DMS153 (cell line): Measurements from ENCODE around the gene CDK14.

ENCODE experiments used
- DNase-seq: peaks from one replicate; lab custom pipeline; 2025; lab: John Stamatoyannopoulos, UW

The CDK14 gene

DNA sequence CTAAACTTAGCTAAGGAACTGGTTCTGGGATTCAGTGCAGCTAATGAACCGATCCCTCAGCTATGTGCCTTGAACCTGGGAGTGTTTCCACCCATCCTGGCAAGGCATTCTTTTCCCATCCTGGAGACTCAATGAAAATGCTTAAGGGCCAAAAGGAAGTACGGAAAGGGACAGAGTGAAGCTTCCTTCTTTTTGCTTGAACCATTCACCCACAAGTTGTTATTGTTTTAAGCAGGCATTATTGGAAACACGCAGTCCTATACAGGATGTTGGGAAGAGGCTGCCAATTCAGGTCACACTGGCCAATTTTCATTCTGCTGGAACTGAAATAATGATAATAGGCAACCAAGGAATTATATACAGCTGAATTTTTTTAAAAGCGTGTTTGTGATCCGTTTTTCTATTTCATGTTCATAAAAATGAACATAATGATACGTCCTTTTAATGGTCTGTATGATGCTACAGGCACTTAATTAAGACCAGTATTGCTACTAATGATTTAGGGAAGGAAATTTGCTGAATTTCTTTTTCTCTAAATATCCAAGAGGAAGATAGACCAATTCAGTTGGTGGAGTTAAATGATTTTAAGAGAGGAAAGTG lies 610.3 kb downstream of the CDK14 start:
- DNase-seq = no peak

DNA sequence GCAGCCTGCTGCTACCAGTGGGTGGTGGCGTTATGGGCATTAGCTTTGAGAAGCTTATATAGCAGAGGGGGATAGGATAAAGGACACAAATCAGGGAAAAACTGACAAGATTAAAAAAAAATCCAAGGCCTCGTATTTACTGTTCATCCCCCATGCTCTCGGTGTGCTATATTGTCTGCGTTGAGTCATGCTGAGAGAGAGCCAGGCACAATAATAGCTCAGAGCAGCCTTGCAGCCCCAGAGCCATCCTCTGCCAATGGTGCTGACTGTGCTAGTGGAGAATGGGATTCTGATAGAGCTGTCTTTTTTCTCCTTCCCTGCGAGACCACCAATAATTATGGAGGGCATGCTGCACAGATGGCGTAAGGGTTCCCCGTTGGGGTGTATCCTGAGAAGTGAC lies 616.5 kb downstream of the CDK14 start:
- DNase-seq = no peak

DNA sequence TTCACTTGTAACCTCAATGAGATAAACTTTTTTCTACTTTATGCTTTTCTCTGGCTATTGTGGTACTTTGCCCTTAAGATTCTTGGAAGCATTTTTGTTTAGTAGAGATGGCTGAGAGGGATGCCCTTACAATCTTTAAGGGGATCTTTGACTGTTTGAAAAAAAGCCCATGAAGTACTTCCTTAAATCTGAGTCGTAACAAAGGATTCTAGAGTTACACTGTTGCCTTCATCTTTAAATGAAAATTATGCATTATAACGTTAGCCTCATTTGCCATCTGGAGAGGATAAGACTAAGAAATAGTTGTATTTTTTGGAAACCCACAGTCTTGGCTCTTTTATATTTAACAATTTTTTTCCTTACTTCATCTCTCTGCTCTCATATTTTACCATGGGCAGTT lies 630.3 kb downstream of the CDK14 start:
- no peak for DNase-seq

DNA sequence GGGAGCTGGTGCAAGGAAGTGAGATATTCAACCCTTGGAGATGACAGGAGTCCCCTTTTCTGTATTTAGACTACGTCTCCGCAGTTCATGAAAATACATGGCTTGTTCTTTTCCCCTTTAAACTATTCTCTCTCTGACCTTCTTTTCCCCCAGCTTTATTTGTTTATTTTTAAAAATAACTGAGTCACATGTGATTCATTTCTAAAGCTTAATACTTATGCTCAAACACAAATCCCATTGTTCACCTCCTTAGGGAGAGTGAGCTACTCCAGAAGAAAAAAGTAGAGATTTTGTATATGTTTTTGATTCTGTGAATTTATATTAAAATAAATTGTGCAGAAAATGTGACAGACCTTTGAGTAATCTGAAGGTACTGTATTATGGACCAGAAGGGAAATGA lies 632.2 kb downstream of the CDK14 start:
- DNase-seq = no peak

DNA sequence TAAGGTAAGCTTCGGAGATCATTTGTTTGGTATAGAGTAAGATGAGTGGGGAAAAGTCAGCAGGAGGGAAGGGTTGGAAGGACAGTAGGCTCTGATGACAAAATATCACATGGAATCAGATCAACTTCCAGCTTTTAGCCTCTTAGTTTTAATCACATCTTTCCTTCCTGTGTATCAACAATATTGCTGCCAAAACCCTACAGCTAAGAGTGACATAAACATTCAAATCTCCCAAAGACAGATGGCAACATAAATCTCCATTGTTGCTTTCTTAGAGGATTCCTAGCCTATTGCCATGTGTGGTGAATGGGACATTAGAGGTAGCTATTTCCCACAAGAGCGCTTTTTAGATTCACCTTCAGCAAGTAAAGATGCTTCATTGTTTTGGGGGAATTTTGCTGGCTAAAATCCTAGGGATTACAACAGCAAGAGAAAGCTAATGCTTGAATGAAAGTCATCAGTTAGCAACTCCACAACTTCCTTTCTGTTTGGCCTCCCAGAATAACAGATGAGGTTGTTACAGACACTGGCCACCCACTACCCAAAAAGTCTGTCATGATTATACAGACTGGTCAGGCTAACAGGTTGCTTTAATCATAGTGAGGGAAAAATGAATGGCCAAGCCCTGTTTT lies 632.9 kb downstream of the CDK14 start:
- DNase-seq = no peak

DNA sequence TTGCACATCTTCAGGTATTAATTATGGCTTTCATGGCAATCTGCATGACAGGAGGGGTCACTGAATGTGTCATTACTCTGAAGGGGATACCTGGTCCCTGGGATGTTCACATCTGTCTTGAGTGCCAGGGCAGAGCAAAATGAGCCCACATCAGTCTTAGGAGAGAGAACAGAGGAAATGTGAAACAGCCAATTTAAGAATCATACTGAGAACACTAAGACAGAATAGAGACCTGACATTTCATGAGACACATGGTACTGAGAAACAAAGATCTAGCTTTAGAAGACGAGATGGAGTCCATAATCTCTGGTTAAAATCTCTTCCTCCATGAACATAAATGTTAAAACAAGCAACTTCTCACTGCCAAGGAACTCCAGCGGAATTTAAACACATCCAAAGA lies 634.0 kb downstream of the CDK14 start:
- DNase-seq = no peak

DNA sequence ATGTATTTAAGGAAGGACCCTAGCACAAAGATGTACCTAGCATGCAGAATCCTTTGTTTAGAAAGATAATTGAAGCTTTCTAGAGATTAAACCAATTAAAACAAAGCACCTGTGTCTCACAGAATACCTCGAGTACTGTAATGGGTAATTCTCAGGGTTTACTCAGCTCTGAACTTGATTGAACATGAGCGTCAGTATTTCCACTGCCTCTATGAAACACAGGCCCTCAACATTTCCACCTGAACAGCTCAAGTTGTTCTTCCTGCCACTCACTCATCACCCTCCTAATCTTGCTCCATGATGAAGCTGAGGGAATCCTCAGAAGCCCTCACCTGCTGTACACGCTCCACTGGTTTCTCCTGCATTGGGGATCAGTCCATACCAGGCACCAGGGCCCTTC lies 634.4 kb downstream of the CDK14 start:
- DNase-seq = no peak

DNA sequence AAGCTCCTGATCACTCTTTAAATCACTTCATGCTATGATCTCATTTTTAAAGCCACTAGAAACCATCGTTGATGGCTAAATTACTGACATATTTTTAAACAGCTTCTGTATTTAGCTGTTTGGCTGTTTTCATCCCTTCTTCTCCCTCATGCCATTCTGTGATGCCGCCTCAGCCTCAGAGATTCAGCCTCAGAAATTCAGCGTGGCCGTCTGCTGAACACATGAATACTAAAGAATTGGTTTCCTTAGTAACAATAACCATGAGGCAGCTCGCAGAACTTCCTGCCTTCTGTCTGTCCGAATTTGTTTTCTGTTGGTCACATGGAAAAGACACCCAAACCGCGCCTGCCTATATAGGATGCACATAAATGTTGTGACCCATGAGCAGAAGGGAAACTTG lies 637.1 kb downstream of the CDK14 start:
- peak; percentile 13 for DNase-seq

DNA sequence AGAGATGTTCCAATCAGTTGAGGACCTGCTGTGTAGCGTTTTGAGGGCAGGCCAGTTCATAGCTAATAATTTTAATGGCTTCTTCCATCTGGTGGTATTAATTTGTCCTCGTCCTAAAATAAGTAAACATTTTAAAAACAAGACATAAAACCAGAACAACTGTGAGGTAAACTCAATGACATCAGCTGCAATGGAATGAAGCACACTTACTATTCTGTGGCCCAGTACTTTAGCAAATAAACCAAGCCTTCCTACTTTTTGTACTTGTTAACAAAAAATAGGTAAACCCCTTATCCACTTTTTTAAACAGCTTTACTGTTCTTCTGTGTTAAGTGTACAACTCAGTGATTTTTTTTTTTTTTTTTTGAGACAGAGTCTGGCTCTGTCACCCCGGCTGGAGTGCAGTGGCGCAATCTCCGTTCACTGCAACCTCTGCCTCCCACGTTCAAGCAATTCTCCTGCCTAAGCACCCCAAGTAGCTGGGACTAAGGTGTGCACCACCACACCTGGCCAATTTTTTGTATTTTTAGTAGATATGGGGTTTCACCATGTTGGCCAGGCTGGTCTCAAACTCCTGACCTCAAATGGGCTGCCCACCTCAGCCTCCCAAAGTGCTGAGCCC lies 639.2 kb downstream of the CDK14 start:
- DNase-seq = no peak

DNA sequence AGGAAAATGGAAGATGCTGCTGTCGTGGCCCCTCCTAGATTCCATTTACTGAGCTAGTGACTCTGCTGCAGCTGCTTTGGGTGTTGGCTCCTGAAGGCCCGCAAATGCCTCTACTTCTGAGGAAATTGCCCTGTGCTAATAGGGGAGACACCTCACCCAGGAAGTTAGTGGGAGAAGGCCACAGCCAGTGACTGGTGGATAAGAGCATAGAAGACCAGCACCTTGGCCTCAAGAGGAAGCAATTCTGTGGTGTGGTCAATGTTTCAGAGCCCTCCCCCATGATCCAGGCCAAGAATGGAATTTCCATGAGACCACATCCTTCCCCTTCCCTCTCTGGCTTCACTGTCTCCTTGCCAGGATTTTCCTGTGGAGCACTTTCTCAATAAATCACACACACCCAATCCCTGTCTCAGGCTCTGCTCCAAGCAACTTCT lies 643.1 kb downstream of the CDK14 start:
- no peak for DNase-seq

DNA sequence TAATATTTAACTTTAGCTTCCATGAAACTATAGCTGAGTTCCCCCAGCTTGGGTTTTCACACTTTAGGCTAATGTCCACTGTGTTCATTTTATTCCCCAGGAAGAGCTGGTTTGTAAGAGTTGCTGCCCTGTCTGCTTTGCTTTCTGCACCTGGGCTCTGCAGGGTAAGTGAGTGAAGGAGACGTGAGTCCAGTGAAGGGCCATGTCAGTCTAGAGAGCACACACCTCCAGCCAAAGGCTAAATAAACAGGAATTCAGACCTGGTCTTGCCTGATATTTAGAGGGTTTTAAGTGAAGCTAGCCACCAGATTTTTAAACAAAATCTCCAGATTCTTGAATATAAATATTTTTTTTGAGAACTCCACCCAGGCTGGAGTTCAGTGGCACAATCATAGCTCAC lies 643.7 kb downstream of the CDK14 start:
- DNase-seq = no peak

DNA sequence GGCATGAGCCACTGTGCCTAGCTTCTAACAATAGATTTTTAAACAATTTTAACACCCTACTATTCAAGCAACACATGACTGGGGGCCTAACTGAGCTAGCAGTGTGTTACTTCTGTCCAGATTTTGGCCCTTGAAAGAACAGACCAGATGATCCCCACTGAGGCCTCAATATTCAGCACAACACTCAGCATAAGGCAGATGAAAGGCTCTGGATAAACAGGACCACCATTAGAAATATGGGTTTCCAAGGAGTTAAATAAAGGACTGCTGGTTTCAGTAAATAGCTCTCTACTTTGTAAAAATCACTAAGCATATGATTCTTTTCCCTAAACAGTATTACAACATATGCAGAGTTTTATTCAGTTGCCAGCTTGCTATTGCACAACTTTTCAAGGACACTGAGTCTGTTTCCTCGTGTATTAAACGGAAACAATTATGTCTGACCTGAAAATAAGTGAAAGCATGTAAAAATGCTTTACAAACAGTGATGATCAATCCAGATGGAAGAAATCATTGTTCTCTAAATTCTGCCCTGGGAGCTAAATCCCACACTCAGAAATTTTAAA lies 644.3 kb downstream of the CDK14 start:
- DNase-seq = no peak

DNA sequence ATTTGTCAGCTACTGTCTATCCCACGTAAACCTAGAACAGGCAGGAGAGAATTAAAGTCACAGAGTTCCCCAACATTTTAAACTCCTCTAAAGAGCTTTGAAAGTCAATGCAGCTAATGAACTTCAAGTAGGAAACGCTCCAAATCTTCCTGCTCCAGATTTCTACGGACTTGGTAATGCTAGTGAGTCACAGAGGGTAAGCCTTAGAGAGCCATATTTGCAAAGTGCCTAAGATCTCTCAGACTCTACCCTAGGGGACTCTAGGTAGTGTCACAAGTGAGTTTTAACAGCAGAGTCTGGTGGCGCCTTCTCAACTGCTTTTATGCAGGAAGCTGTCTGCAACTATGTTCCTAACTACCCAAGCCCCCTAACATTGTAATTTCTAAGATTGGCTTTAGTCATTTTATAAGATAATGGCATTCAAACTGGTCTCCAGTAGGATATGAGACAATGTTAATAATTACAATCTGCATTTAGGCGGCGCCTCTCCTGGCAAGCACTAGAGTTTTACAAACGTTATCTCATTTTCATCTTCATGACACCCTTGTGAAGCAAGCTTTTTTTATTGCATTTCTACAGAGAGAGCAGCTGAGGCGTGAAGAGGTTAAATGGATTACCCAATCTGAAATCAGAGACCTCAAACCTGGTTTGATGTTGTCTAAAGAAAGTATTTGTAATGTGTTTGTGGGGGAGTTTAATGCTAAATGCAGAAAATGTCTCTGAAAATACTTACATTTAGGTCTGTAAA lies 646.1 kb downstream of the CDK14 start:
- DNase-seq = no peak

DNA sequence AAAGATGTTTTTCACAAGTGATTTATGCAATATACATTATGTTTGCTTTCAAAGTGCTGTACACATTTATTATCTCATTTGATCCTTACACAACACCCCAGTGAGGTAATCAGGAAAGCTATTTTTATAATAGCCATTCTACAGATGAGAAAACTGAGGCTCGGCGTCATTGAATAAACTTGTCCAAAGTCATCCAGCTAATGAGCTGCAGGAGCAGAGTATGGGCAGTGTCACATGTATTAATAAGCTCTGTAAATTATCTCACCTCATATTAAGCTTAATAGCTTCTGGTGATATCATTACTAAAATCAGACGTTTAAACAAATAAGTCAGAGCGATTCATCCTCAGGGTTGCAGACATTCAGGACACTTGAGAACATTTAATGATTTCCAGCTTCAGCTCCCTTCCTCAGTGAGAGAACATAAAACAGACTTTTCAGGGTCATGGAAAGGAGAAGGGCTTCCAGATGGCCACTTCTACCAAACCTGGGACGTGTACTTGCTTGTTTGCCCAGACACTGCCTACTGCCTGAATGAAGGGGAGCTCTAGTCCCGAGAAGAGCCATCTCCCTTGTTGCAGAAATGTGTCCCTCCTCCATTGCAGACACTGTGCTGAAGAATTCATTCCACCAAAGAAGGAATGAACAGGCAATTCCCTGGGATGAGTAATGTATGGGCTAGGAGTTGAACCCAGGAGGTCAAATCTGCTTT lies 647.6 kb downstream of the CDK14 start:
- DNase-seq = no peak

DNA sequence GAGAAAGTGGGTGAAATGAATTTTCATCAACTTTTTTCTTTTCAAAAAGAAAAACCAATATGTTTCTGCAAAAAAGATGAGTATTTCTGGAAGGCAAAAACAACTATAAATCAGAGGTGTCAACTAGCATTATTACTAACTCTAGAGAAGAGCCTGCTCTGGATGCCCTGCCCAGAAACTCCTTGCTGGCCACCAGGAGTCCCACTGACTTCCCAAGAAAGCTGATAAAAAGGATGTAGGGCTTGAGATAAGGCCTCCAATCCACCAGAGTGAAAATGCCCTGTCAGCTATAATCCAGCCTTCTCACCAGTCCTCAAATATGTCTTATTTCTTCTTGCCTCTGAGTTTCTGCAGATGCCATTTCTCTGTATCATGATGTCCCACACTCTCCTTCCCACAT lies 651.4 kb downstream of the CDK14 start:
- DNase-seq = no peak

DNA sequence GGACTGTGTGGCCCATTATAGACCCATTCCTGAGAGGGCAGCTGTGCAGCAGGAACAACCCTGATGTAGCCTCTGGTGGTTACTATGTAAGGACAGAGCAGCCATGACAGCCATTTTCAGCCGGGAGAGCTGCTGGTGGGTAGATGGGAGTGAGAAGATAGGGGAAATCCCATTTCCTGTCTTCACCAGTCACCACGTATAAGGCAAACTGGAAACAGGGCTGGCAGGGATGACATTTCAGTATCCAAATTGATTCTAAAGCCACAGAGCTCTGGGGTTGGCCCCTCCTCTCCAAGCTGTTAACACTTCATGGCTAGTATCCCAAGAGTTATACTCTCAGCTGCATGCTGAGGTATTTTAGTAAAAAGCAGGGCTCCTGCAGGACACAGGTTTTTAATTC lies 652.9 kb downstream of the CDK14 start:
- DNase-seq = no peak

DNA sequence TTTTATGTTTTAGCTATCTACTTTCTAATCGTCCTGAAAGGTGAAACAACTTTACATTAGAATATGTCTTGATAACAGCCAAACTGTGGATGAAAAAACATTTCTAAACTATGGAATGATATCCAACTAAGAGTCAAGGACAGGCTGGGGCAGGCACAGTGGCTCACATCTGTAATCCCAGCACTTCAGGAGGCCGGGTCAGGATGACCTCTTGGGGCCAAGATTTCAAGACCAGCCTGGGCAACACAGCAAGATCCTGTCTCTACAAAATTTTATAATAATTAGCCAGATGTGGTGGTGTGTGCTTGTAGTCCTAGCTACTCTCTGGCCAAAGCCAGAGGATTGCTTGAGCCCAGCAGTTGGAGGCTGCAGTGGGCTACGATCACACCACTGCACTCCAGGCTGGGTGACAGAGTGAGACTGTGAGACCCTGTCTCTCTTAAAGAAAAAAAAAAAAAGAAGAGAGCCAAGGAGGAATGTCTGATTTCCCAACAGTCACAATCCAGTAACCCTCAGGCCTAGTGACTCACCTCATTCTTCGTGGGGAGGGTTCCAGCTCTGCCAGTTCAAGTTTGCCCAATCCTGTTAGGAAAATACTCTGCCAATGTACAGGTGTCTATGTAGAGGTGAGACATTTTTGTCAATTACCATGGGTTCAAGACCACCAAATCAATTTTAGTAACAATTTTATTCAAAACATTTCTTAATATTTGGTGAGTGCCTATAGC lies 653.5 kb downstream of the CDK14 start:
- DNase-seq = no peak

DNA sequence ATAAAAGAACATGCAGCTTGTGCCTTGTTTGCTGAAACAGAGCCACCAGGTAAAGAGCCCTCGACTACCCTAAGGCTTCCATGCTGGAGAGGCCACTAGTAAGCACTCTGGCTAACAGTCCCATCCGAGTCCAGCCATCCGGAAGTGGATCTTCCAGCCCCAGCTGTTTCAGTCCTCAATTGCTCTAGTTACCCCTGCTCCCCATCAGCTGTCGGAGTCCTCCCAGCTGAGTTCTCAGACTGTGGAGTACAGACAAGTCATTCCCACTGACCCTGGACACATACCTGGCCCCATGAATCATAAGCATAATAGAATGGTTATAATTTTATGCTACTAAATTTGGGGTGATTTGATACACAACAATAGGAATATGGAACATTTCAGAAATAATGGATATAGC lies 654.6 kb downstream of the CDK14 start:
- DNase-seq = no peak

DNA sequence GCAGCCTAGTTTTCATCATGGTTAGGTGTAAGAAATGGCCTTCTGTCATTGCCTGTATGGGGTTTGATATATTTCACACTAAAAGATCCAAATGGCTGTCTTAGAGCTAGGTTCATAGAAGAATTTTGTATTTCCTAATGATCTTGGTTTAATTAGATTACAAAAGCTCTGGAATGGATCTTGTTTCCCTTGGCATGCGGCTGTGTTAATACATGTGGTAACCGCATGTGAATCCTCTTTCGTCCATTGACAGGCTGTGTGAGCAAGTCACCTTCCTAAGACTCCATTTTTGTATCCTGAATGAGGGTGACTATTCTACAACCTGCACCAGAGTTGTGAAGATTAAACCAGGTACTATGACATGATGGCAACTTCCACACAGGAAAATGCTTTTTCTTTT lies 655.8 kb downstream of the CDK14 start:
- no peak for DNase-seq
